Mammary epithelial cell (primary cell): Measurements from ENCODE around the gene ALOX5AP.

ENCODE experiments used
- EZH2 ChIP-seq: IDR thresholded peaks from 2 replicates; pipeline ENCODE4 v1.6.1; 2012; ENCODE audit warnings: low read length, inconsistent platforms, borderline replicate concordance
- TF ChIP-seq, protein P1 (sequence below), 2 donors: IDR thresholded peaks in 1 of 2; conservative IDR thresholded peaks in 1 of 2; 2 replicates each; pipeline ENCODE4 v1.5.1; 2011 to 2012; ENCODE audit warnings: inconsistent platforms in 2 of 2, low read length in 2 of 2, mild to moderate bottlenecking in 2 of 2, control low read depth in 1 of 2, low read depth in 1 of 2; ENCODE audit not compliant: insufficient read depth in 1 of 2; ENCODE audit errors: extremely low read depth in 1 of 2

DNA sequence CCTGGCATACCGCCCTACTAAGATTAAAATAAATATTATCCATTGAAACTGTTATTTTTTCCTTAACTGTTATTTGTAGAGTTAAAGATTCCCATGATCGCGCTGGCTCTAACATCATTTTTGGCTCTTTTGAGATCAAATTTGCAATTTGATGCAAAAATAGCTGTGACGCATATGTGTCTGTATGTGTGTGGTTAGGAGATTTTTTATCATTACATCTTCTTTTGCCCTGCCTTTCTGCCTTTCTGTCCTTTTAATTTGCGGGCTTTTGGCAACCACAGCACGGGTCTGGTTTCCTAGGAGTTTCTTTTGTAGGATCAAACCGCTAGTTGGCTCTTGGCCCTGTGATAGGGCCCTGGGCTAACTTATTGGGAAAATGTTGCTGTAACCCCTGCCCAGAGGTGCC, 37.3 kb upstream of the ALOX5AP start:
- TF ChIP-seq, protein P1, sequence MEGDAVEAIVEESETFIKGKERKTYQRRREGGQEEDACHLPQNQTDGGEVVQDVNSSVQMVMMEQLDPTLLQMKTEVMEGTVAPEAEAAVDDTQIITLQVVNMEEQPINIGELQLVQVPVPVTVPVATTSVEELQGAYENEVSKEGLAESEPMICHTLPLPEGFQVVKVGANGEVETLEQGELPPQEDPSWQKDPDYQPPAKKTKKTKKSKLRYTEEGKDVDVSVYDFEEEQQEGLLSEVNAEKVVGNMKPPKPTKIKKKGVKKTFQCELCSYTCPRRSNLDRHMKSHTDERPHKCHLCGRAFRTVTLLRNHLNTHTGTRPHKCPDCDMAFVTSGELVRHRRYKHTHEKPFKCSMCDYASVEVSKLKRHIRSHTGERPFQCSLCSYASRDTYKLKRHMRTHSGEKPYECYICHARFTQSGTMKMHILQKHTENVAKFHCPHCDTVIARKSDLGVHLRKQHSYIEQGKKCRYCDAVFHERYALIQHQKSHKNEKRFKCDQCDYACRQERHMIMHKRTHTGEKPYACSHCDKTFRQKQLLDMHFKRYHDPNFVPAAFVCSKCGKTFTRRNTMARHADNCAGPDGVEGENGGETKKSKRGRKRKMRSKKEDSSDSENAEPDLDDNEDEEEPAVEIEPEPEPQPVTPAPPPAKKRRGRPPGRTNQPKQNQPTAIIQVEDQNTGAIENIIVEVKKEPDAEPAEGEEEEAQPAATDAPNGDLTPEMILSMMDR (conservative IDR thresholded peaks at IDR 0.05 in 1 of 2, IDR thresholded peaks at IDR 0.05 in 1 of 2; ENCODE audit: extremely low read depth in 1 of 2, insufficient read depth in 1 of 2, low read depth in 1 of 2, low read length in 2 of 2): no peak
- TF ChIP-seq EZH2: no peak
